ENCODE results near the gene PRUNE2. TPM values are rescaled to one million over a fixed set of nuclear protein-coding genes. Genes with fewer than 3 reads are reported as not detected.

The PRUNE2 gene
- total RNA-seq, 1 donor from 2014 or later: under 0.01 TPM

DNA sequence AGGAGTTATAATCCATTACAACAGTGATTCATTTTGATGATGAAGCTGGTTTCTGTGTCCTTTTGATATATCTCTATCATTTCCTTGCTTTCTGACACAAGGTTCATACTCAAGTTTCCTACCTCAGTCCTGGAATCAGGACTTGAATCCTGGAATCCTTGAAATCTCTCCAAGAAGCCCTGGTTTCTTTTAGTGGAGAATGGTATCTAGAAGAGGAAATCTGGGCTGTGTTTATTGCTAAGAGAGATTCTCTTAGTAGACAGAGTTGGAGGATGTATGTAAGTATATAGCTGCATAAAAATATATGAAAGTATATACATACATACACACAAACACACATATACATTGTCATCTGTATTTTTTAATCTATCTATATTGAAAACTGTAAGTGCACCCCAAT lies 332.5 kb downstream of the PRUNE2 start:
- Histone ChIP-seq H3K4me3 (ENCODE audit: low read depth, low read length) (no peak overlapping the region), H3K27me3 (ENCODE audit: control insufficient read depth, insufficient read depth, low read length) (no peaks in the 10 kb centered on the region), H3K36me3 (ENCODE audit: control insufficient read depth, insufficient read depth, low read length) (no peaks in the 10 kb centered on the region)
- no peak for DNase-seq (ENCODE audit: low read depth)
- TF ChIP-seq, protein P1, sequence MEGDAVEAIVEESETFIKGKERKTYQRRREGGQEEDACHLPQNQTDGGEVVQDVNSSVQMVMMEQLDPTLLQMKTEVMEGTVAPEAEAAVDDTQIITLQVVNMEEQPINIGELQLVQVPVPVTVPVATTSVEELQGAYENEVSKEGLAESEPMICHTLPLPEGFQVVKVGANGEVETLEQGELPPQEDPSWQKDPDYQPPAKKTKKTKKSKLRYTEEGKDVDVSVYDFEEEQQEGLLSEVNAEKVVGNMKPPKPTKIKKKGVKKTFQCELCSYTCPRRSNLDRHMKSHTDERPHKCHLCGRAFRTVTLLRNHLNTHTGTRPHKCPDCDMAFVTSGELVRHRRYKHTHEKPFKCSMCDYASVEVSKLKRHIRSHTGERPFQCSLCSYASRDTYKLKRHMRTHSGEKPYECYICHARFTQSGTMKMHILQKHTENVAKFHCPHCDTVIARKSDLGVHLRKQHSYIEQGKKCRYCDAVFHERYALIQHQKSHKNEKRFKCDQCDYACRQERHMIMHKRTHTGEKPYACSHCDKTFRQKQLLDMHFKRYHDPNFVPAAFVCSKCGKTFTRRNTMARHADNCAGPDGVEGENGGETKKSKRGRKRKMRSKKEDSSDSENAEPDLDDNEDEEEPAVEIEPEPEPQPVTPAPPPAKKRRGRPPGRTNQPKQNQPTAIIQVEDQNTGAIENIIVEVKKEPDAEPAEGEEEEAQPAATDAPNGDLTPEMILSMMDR (IDR thresholded peaks at IDR 0.05; ENCODE audit: insufficient read depth, low read length, severe bottlenecking): no peak
- FAIRE-seq: no peak

DNA sequence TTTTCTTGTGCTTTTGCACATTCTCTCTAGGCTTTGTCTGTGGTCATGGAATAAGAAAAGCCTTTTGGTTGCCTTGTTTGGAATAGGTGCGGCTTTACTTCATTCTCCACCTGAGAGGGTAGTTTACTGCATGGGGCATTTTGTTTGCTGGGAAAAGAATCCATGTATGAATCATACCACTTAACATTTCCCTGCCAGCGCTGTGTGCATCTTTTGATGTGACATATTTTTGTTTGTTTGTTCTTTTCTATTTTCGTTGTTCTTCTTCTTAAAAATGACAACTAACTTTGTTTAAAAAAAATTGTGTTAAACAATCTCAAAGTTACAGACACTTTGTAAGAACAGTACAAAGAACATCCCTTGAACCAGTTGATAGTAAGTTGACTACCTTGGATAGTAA lies 333.8 kb downstream of the PRUNE2 start:
- FAIRE-seq (no peak), DNase-seq (ENCODE audit: low read depth) (peak; percentile 58)
- Histone ChIP-seq H3K27me3 (ENCODE audit: control insufficient read depth, insufficient read depth, low read length) (no peaks in the 10 kb centered on the region), H3K36me3 (ENCODE audit: control insufficient read depth, insufficient read depth, low read length) (no peaks in the 10 kb centered on the region), H3K4me3 (ENCODE audit: low read depth, low read length) (peak overlapping the region; percentile 34)
- TF ChIP-seq, protein P1 (IDR thresholded peaks at IDR 0.05; ENCODE audit: insufficient read depth, low read length, severe bottlenecking): no peak

DNA sequence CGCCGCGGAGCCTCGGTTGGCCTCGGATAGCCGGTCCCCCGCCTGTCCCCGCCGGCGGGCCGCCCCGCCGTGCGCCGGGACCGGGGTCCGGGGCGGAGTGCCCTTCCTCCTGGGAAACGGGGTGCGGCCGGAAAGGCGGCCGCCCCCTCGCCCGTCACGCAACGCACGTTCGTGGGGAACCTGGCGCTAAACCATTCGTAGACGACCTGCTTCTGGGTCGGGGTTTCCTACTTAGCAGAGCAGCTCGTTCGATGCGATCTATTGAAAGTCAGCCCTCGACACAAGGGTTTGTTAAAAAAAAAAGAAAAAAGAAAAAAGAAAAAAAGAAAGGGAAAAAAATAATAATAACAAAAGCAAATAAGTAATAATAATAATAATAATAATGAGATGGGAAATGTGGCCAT lies 334.2 kb downstream of the PRUNE2 start:
- Histone ChIP-seq H3K36me3 (ENCODE audit: control insufficient read depth, insufficient read depth, low read length) (no peaks in the 10 kb centered on the region), H3K27me3 (ENCODE audit: control insufficient read depth, insufficient read depth, low read length) (no peaks in the 10 kb centered on the region), H3K4me3 (ENCODE audit: low read depth, low read length) (peak overlapping the region; percentile 34)
- no peak for DNase-seq (ENCODE audit: low read depth)
- TF ChIP-seq, protein P1 (IDR thresholded peaks at IDR 0.05; ENCODE audit: insufficient read depth, low read length, severe bottlenecking): no peak
- FAIRE-seq: no peak

DNA sequence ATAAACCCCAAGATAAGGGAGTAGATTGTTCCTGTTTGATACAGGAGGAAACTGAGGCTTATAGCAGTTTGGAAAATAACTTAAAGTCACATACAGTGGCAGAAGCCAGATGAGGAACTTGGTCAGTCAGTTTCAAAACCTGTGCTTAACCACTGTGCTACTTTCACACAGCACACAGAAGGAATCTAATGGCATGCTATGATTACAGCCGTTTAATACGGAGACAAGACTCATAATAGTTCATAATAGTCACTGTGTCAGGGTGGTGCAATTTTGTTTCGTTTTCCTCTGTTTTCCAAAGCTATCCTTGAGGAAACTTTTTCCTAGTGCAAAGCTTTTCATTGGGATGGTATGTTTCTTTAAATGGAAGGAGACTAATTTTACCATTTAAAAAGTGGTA lies 334.6 kb downstream of the PRUNE2 start:
- peak overlapping the region; percentile 34 for H3K4me3 ChIP-seq (ENCODE audit: low read depth, low read length)
- no peaks in the 10 kb centered on the region for H3K27me3 ChIP-seq (ENCODE audit: control insufficient read depth, insufficient read depth, low read length)
- DNase-seq (ENCODE audit: low read depth) (peak; percentile 22), FAIRE-seq (no peak)
- TF ChIP-seq, protein P1 (IDR thresholded peaks at IDR 0.05; ENCODE audit: insufficient read depth, low read length, severe bottlenecking): no peak
- no peaks in the 10 kb centered on the region for H3K36me3 ChIP-seq (ENCODE audit: control insufficient read depth, insufficient read depth, low read length)

DNA sequence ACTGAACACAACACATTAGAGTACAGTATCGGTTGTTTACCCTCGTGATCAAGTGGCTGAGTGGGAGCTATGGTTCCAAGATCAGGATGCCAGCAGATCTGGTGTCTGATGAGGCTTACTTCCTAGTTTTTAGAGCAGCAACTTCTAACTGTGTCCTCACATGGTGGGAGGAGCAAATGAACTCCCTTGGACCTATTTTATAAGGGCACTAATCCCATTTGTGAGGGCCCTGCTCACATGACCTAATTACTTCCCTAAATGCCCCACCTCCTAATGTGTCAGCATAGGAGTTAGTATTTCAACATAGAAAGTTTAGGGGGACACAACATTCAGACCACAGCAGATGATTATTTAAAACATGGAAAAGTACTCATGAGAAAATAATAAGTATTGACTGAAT lies 335.1 kb downstream of the PRUNE2 start:
- FAIRE-seq (no peak), DNase-seq (ENCODE audit: low read depth) (no peak)
- Histone ChIP-seq H3K27me3 (ENCODE audit: control insufficient read depth, insufficient read depth, low read length) (no peaks in the 10 kb centered on the region), H3K36me3 (ENCODE audit: control insufficient read depth, insufficient read depth, low read length) (no peaks in the 10 kb centered on the region), H3K4me3 (ENCODE audit: low read depth, low read length) (no peak overlapping the region)
- TF ChIP-seq, protein P1 (IDR thresholded peaks at IDR 0.05; ENCODE audit: insufficient read depth, low read length, severe bottlenecking): no peak

DNA sequence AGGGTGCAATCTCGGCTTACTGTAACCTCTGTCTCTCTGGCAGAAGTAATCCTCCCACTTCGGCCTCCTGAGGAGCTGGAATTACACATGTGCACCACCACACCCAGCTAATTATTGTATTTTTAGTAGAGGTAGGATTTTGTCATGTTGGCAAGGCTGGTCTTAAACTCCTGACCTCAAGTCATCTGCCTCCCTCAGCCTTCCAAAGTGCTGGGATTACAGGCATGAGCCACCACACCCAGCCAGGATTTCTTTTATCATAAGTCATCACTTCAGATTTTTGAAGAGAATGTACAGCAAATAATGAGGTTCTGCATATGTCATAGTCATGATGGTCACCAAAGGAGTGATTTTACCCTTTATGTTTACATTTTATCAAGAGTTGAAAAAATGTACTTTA lies 338.8 kb downstream of the PRUNE2 start:
- H3K27me3 ChIP-seq (ENCODE audit: control insufficient read depth, insufficient read depth, low read length): no peaks in the 10 kb centered on the region
- FAIRE-seq: no peak
- no peak for DNase-seq (ENCODE audit: low read depth)
- TF ChIP-seq, protein P1 (IDR thresholded peaks at IDR 0.05; ENCODE audit: insufficient read depth, low read length, severe bottlenecking): no peak
- no peak overlapping the region for H3K4me3 ChIP-seq (ENCODE audit: low read depth, low read length)
- no peaks in the 10 kb centered on the region for H3K36me3 ChIP-seq (ENCODE audit: control insufficient read depth, insufficient read depth, low read length)

Data from bronchial epithelial cell (primary cell).